ENCODE measurements around the gene DSCAML1. TPM values are rescaled to one million over a fixed set of nuclear protein-coding genes. Genes with fewer than 3 reads are reported as not detected.

The DSCAML1 gene
- total and polyA plus RNA-seq, 2 of the 8 experiments (the other 6 are each of a cell fraction or from before 2014, with no cell fraction given) = 0.19 to 0.24 TPM

DNA sequence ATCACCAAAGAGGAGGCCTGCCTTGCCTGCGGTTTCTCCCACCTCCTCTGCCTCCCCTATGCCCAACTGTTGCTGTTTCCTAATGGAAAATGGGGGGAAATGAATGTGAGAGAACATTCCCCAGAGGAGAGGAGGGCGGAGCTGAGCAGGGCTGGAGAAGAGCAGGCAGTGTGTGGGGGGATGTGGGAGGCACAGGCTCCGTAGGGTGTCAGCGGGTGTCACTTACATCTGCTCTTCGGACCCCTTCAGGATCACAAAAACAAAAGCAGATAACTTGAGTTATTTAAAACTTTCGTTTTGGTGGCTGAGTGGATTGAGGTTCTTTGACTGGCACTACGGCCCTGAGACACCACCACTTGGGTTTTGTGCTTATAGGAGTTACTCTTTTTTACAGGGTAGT is 375.5 kb downstream of the DSCAML1 start:
- Histone ChIP-seq H3K18ac (ENCODE audit: extremely low read depth, low read length) (no peak overlapping the region), H3K79me1 (ENCODE audit: low read depth, low read length) (no peaks in the 10 kb centered on the region), H3K4me3 (ENCODE audit: extremely low read depth in 1 of 4, insufficient read depth in 2 of 4, low read depth in 3 of 4, low read length in 4 of 4) (no peak overlapping the region), H3K9ac (replicated peaks in 1 of 4; ENCODE audit: extremely low read depth in 1 of 4, low read depth in 3 of 4, low read length in 3 of 4) (no peak overlapping the region), H2AK5ac (ENCODE audit: low read depth, low read length) (no peak overlapping the region), H3K4me2 (ENCODE audit: insufficient read depth in 1 of 2, low read depth in 2 of 2, low read length in 2 of 2) (no peak overlapping the region), H2BK120ac (replicated peaks; ENCODE audit: low read depth, low read length) (no peak overlapping the region), H4K91ac (replicated peaks; ENCODE audit: insufficient read length, low read length) (no peak overlapping the region), H2AFZ (ENCODE audit: low read length) (no peak overlapping the region), H2BK12ac (ENCODE audit: low read depth, low read length) (no peak overlapping the region), H3K14ac (ENCODE audit: insufficient read length) (no peak overlapping the region), H4K5ac (ENCODE audit: insufficient read length, low read depth, low read length) (no peak overlapping the region), H3K27ac (ENCODE audit: low read depth, low read length) (no peak overlapping the region), H3K23me2 (ENCODE audit: low read depth, low read length) (no peaks in the 10 kb centered on the region), H3K9me3 (ENCODE audit: insufficient read depth in 2 of 2, low read depth in 1 of 2, low read length in 1 of 2) (no peaks in the 10 kb centered on the region), H3K23ac (ENCODE audit: insufficient read length) (no peak overlapping the region), H3K4ac (replicated peaks; ENCODE audit: insufficient read length, low read depth, low read length) (no peak overlapping the region), H2BK15ac (ENCODE audit: low read length) (no peak overlapping the region), H3K79me2 (ENCODE audit: control insufficient read depth in 1 of 2, insufficient read depth in 2 of 2, low read length in 2 of 2) (no peaks in the 10 kb centered on the region), H3K4me1 (replicated peaks in 1 of 4; ENCODE audit: control insufficient read depth in 3 of 4, insufficient read depth in 4 of 4, low read length in 3 of 4) (no peaks in the 10 kb centered on the region), H2BK5ac (ENCODE audit: low read depth, low read length) (no peak overlapping the region), H3K56ac (replicated peaks; ENCODE audit: insufficient read length, low read depth, low read length) (no peak overlapping the region), H3K27me3 (replicated peaks in 1 of 4; ENCODE audit: control insufficient read depth in 3 of 4, extremely low read depth in 1 of 4, insufficient read depth in 3 of 4, low read length in 3 of 4) (no peaks in the 10 kb centered on the region; a peak in 1 of 7 replicates), H2BK20ac (ENCODE audit: low read length) (no peak overlapping the region), H3K36me3 (ENCODE audit: control insufficient read depth in 2 of 4, insufficient read depth in 4 of 4, low read length in 3 of 4) (no peaks in the 10 kb centered on the region), H4K8ac (ENCODE audit: extremely low read depth, insufficient read depth, low read length) (no peak overlapping the region), H4K20me1 (replicated peaks in 1 of 2; ENCODE audit: control insufficient read depth in 1 of 2, insufficient read depth in 2 of 2, low read length in 2 of 2) (no peaks in the 10 kb centered on the region)
- FAIRE-seq (no peak), DNase-seq (ENCODE audit: low read depth in 1 of 2, low spot score in 2 of 2) (no peak)
- ChIA-PET CTCF (ENCODE audit: partially characterized antibody) (no interaction called here), POLR2A (ENCODE audit: partially characterized antibody) (no interaction called here)
- WGBS, 2 experiments (ENCODE audit: extremely low coverage in 1 of 2, insufficient coverage in 1 of 2, insufficient read length in 1 of 2, insufficient replicate concordance in 2 of 2, low coverage in 1 of 2, low lambda C conversion rate in 2 of 2, missing lambda C conversion rate in 1 of 2) = 80% methylated on average over 7 of the region's 7 CpGs; no CpG with 5 or more reads in 1 of the 2 experiments
- TF ChIP-seq CHD1 (IDR thresholded peaks at IDR 0.05; ENCODE audit: low read depth, low read length) (no peak), RNF2 (IDR thresholded peaks at IDR 0.05; ENCODE audit: borderline replicate concordance, low read depth, low read length, missing control alignments, poor library complexity, severe bottlenecking) (no peak), SIX5 (IDR thresholded peaks at IDR 0.05; ENCODE audit: low read depth, low read length) (no peak), CBX5 (IDR thresholded peaks at IDR 0.05; ENCODE audit: low read depth, low read length) (no peak), JUND (IDR thresholded peaks at IDR 0.05; ENCODE audit: low read length) (no peak), CHD2 (IDR thresholded peaks at IDR 0.05; ENCODE audit: low read length) (no peak), SRF (IDR thresholded peaks at IDR 0.05; ENCODE audit: low read depth, low read length) (no peak), KDM4A (IDR thresholded peaks at IDR 0.05; ENCODE audit: low read depth, low read length, severe bottlenecking) (no peak), SP1 (IDR thresholded peaks at IDR 0.05; ENCODE audit: low read depth, low read length) (no peak), TBP (IDR thresholded peaks at IDR 0.05; ENCODE audit: low read depth, low read length) (no peak), MAFK (IDR thresholded peaks at IDR 0.05; ENCODE audit: low read depth, low read length) (no peak), ZNF274 (IDR thresholded peaks at IDR 0.05; ENCODE audit: borderline replicate concordance, extremely low read depth, low read length) (no peak), EP300 (IDR thresholded peaks at IDR 0.05; ENCODE audit: borderline replicate concordance in 1 of 2, low read depth in 2 of 2, low read length in 2 of 2) (no peak), FOSL1 (IDR thresholded peaks at IDR 0.05; ENCODE audit: insufficient read depth, low read depth, low read length) (no peak), BACH1 (IDR thresholded peaks at IDR 0.05; ENCODE audit: low read length) (no peak), RXRA (IDR thresholded peaks at IDR 0.05; ENCODE audit: insufficient read depth, low read depth, low read length) (no peak)

All from H1 (cell line).